ENCODE results near the gene KCNK4.
A peak's percentile ranks its signal among the peaks of the same experiment; 100 is the strongest.
"Not testable (repeated sequence)": the region's sequence is repeated elsewhere in the genome, so short reads cannot be mapped to it uniquely, and the experiment has no call there.

The KCNK4 gene

DNA sequence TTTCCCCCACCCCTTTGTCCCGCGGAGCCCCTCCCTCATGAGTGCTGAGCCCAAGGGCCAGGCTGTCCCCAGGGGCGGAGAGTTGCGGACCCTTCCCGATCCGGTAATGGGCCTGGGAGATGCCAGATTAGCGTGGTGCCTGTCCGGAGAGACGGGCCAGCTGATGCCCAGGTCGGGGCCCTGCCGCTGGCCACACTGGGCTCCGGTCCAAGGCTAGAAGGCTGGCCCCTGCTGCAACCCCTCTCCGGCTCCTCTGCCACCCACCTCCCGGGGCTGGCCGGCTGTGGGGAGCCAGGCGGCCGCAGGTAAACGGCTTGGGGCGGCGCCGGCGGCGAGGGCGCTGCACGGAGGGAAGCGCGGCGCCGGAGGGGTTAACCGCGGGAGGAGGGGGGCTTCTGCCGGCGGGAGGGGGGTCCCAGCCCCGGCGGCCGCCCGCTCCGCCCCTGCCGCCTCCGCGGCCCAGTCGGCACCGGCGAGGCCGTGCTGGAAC, at the start of gene KCNK4:
Gene KCNK4 (plus strand): TSS at position 41 of the 490 bp plus-strand sequence. CDS start 1,717 bp downstream, outside the sequence.
- DNase-seq, result no peak

DNA sequence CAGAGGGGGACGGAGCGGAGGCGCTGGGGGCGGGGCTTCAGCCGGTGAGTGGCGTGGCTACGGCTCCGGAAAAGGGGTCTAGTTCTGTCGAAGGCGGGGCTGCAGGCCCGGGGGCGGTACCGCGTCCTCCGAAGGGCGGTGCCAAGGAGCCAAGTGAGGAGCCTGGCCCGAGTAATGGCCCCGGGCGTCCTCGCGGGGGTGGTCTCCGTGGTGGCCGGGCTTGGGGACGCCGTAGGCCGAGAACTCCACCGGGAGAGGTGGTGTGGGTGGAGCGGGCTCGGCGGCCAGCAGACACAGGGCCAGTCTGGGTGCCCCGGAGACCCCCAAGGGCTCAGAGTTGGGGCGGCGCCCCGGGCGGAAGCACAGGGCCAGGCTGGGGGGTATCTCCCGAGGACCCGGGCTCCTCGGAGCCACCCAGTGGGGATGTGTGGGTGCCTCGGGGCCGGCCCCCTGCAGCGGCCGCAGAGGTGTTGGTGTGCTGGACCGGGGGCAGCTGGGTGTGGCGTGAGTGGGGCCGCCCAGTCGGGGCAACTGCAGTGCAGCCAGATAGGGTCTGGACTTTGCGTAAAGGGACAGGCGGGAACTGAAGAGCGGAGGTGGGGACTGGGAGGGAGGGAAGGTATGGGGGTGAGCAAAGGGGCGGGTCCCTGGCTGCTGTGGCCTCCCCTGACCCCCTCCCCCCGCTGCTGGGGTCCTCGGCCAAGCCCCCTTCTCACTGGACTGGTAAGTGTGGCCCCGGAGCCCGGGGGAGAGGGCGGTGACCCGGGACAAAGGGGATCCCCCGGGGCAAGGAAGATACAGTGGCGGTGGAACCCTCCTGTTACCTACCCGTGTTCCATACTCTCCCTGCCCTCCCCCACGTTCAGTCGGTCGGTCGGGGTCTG, 49.4 kb upstream of the KCNK4 start:
- peak in 1 of 2 donors; percentile 100 for DNase-seq

DNA sequence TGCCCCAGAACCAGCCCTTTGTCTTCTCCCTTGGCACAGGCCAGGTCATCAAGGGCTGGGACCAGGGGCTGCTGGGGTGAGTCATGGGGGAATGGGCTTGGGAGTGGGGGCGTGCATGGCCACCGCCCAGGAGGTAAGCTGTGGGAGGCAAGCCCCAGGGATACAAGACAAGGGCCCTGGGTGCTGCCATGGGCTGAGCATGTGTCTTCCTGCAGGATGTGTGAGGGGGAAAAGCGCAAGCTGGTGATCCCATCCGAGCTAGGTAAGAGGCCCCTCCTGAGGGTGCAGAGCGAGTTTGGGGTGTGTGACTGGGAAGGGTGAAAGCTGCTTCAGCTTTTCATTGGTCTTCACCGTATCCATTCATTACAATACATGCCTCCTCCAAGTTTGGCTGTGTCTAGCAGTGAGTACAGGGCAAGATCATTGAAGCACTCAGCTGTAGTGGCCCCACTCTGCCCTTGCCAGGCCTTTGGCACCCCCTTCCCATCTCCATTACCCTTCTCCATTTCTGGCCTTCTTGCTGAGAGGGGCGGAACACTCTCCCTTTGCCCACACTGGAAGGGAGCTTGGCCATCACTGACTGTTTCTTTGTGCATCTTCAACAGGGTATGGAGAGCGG, 47.8 kb upstream of the KCNK4 start:
- DNase-seq, result no peak

DNA sequence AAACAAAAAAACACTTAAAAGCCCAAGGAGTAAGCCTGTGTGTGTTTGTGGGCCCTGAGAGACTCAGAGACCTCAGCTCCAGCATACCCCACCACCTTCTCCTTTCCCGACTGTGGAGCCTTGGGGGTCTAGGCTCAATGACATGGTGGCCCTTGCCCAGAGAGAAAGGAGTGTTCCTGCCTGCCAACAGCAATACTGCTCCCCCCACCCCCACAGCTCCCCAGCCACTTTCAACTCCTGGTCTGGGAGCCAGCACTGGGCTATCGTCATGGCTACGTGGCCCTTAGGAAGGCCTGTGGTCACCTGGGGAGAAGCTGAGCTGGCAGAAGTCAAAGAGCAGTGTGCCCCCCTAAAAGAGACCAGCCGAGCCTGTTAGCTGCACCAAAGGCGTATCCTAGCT, 47.0 kb upstream of the KCNK4 start:
- no peak for DNase-seq

DNA sequence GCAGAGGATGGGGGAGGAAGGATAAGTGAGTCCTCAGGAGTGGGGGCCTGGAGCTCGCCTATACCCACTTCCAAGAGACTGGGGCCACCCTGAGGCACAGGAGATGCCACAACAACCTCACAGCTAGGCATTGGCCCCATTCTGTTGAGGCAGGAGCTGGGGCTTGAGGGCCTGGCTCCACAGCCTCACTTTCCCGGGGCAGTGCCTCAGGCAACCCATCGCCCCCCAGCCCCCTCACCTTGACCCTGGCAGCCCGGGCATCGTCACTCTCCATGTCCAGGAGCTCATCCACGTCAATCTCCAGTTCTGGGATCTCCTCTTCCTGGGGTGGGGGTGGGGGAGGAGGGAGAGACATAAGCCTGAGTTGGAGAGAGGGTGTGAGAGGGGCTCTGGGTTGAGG, 46.1 kb upstream of the KCNK4 start:
- no peak for DNase-seq

DNA sequence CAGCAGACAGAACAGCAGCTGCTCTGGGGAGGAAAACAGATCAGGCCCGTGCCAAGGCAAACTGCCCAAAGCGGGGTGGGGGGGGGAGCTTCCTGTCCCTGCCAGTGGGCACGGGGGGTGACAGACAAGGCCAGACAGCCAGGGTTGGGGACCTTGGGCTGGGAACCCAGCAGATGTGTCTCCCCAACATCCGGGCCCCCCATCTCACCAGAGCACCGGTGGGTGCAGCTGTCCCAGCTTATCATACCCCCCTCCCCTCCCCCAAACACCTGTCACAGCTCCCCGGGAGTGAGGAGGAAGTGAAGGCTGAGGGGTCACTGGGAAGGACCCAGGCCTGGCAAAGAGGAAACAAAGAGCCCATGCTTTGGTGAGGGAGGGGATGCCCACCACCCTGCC, 45.7 kb upstream of the KCNK4 start:
- peak in 1 of 2 donors; percentile 91 for DNase-seq

DNA sequence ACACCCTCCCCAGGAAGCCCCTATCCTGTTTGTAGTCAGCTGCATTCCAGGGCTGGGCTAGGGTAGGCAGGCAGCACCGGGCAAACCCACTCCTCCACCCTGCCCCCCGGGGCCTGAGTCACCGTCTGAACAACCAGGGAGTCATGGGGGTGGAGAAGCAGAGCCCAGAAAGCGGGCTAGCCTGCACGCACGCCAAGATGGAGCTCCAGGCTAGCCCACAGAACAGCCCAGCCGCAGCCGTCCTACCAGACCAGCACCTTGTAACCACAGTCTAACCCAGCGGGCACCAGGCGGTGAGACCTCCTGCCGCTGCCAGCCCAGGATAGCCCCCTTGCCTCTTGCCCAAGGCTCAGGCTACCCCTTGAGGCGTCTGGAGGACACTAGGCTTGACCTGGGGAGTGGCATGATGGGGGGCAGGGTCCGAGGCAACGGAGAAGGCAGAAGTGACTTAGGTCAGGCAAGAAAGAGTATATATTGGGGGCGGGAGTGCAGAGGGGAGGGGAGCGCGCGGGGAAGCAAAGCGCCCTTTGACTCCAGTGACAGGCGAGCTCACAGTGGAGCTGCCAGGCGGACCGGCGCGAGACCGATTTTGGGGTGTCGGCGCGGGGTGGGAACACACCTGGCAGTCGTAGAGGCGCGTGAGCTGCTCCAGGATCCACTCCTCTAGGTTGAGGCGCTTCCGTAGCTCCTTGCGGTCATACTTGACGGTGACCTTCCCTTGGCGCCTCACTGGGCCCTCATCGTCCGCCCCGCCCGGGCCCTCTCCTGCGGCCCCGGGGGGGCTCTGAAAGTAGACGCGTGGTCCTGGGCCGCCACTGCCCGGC, 45.1 kb upstream of the KCNK4 start:
- peak; percentile 49 to 91 for DNase-seq

DNA sequence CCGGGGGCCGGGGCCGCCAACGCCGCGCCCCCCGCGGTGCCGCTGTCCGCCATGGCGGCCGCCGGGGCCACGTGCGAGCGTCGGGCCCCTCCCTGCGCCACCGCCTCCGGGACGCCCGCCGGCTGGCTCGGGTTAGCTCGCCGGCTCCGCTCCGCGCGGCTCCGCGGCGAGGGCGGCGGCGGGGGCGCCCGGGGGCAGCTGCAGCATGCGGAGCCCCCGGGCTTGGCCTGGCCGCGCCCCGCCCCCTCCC, 44.6 kb upstream of the KCNK4 start:
- DNase-seq, result not testable (repeated sequence)

DNA sequence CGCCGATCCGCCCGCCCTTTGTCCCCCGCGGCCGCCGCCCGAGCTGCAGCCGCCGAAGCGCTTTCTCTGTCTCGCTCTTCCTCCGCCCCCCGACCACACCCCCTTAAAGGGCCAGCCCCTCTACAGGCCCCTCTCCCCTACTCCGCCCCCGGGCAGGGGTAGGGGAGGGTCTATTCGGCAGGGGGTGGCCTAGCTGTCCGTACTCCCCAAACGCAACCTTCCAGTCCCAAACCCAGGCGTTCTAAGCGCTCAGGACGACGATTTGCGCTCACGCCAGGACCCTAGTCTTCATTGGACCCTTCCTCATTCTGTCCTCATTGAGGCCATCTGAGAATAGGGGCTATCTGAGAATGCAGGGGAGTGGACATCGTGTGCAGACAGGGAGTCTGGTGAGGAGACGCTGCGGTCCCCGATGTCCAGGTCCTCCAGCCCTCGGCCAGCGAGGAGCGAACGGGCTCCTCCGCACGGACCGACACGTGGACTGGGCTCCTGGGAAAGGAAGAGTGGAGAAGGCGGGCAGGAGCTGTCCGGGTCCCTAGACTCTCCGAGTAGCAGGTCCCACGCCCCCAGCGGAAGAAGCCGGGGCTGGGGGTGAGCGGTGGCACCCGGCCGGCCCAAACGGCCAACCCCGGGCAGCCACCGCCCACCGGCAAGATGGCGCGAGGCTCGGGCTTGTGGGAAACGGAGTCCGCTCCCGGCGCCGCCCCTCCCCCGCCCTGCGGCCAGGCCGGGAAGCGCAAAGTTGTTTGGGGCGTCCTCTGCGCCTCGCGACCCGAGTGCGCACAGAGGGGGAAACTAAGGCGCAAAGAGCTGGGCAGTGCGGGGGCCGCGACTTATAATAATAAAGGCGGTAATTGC, 44.0 kb upstream of the KCNK4 start, which contains the start of gene PPP1R14B:
Gene PPP1R14B (minus strand): TSS at position 73 of the 858 bp plus-strand sequence. CDS start 270 bp downstream, outside the sequence.
- DNase-seq, result peak; percentile 54 to 66

DNA sequence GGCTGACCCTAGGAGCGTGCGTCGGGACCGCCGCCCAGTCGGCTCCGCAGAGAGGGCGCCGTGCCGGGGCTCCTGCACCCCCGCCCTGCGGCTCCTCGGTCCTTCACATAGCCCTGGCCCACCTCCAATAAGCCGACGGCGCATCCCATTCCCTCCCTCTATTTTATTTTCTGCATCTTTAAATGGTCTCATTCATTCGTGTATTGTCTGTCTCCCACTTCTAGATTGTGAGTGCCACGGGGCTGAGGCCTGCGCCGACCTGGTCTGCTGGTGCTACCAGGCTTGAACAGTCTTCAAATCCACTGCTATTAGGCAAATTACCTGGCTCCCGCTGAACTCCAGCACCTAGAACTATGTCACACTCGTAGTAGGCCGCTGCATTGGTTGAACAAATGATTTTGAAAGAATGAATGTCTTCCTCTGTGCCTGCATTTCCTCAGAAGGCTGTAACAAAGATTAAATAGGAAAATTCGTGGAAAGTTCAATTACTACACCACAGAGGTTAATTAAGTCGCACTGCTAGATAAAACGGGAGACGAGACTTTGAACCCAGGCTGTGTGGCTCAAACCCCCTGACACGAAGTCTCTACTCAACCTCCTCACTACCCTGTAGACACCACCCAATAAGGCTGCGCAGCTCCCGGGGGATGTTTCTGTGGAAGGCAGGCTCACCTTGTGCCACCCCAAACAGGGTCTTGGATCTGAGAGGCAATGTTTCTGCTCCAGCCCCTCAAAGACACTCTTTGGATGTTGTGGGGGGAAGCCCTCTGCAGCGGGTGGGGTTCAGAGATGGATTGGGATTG, 43.2 kb upstream of the KCNK4 start:
- DNase-seq, result no peak

DNA sequence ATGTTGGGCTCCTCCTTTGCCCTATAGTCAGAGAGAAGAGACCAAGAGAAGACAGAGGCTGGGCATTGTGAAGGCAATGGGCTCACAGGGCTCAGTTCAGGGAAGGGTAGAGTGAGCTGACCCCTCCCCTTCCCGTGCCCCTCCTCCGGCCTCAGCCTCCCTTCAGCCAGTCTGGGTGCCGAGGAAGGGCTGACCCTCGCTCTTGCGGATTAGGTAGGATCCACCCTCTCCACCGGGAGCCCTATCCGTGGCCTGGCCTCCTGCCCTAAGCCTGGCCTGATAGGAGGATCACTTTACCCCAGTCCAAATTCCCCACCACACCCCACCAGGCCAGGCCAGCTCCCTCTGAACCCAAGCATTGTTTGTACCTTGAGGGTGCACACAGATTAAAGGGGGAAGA, 42.5 kb upstream of the KCNK4 start:
- no peak for DNase-seq

DNA sequence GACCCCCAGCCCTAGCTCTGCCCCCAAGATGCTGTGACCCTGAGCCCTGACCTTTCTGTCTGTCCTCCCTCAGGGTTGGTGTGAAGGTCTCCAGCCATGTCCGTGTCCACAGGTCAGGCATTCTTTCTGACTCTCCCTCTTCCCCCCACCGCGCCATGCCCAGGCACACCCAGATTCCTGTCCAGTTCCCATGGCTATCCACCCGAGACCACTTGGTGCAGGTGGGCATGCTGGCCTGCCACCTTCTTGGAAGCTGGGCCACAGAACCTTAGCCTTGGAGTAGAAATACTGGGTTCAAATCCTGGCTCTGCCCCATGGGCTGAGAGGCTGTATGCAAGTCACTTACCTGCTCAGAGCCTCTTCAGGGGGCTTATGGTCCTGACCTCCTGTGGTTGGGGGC, 42.1 kb upstream of the KCNK4 start:
- no peak for DNase-seq

DNA sequence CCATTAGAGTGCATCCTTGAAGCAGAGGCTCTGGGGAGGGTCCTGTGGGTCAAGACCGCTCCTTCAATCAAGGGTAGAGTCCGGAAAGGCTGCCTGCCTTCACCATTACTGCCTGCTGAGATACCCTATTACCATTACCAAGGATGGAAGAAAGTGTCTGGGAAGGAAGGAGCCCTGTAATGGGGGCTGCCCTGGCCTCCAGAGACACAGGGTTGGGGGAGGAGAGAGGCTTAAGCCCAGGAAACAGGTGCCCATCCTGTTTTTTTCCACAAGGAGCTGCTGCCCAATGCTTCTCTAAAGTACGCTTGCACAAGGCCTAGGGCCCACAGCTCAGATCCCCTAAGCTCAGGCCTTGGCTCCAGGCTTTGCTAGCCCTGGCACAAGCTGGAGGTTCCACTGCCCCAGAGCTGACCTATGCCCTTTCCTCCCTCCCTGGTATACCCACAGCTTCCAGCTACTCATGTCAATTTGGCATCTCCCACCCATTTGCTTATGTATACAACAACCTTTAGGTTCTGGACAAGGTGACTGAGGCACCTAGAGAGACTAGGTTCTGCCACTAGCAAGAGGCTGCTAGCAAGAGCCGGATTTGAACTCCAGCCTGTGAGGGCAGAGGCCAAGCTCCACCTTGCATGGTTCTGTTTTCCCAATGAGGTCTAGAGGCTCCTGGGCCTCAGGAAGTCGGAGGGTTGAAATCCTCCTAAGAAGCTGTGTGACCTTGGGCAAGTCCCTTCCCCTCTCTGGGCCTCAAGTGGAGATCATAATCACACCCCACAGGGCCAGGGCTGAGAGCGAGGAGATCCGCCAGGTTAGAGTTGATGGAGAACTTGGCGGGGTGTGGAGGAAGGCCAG, 41.3 kb upstream of the KCNK4 start:
- DNase-seq, result no peak

DNA sequence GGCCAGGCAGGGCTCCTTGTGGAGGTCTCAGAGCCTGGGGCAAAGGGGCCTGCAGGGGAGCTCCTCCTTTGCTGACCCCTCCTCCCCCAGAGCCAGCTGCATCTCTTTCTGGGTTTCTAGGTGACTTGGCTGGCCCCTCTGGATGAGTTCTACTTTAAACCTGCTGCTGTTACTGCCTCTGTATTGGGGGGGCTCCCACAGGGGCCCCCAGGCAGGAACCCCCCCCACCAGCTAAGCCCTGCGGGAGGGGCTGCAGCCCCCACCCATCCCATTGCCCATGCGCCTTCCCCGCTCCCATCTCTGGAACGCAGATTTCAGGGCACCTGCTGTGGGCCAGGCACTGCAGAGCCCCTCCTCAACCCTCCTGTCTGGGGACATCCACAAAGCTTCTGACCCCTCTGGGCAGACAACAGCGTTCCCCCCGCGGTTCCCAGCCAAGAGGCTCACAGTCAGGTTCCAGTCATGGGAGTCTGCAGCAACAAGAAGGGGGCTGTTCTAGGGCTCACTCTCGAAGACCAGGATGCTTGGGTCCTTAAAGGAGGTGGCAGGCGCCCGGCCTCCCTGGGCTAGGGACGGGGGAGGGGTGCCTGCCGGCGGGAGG, 40.6 kb upstream of the KCNK4 start:
- no peak for DNase-seq

DNA sequence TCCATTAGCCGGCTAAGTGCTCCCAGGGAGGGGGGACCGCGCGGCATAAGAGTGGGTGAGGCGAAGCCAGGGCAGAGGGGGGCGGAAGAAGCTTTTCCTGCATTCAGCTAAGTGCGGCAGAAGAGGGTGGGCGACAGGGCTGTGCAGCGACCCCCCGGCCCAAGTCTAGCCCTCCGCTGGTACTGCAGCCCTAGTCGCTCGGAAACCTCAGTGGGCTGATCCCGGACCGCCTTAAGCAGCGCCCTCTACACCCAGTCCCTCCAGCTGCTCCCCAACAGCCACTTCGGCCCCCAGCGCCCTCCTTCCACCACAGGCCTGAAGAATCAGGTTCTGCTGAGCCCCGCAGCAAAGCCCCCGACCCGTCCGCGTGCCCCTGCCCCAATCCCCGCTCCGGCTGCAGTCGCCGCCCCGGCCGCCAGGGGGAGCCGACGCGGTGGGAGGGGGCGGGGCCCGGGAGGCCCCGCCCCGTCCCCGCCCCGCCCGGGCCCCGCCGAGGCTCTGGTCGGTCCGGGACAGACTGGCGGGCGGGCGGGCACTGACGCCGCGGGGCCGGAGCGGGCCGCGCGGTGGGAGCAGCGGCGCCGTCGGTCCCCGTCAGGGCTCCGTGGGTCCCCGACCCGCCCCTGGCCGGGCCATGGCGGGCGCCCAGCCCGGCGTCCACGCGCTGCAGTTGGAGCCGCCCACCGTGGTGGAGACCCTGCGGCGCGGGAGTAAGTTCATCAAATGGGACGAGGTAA, 39.9 kb upstream of the KCNK4 start, which contains the start of gene PLCB3:
Gene PLCB3 (plus strand): TSS at position 515 of the 737 bp plus-strand sequence. CDS start 120 bp downstream, at position 635.
- DNase-seq, result peak in 1 of 2 donors; percentile 53

DNA sequence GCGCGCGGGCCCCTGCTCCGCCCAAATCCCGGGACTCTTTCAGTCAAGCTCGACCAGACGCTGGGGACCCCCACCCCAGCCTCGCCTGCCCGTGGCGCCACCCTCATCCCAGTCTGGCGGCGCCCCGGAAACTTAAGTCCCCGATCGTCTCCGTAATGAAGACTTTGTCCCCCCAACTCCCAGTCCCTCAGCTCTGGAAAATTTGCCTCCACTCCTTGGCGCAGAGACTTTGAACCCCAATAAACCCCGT, 39.4 kb upstream of the KCNK4 start:
- DNase-seq, result no peak

DNA sequence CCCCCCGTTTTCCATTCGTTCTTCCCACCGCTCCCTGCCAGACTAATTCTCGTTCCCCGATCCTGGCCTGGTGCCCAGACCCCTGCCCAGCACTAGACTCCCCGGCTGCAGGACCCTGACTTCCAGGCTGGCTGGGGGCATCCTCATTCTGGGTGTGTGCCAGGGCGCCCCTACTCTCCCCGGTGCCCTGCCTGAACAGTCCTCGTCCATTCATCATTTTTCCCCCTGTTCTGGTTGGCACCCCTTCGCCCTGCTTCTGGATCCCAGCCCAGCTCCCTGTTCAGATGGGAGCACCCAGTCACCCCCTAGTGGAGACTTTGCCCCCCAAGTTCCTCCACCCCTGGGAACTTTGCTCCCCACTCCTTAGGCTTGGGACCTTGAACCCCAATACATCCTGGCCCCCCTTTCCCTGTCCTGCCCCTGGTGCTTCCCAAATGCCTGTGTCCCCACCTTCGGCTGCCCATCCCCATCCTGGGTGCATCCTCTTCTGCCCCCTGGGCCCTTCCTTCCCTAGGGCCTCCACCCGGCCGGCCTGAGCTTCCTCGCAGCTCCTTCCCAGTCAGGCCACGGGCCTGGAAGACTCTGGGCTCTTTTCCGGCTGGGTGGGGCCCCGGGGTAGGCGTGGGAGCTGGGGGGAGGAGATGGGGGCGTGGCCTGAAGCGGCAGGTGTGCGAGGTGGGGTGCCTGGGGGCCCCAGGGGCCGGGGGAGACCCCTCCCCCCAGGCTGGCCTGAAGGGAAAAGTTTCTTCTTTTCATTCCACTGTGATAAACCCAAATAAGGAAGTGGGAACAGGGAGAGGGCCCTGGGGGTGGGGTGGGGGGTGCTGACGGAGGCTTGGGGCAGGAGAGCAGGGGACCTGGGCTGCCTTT, 38.9 kb upstream of the KCNK4 start:
- no peak for DNase-seq

DNA sequence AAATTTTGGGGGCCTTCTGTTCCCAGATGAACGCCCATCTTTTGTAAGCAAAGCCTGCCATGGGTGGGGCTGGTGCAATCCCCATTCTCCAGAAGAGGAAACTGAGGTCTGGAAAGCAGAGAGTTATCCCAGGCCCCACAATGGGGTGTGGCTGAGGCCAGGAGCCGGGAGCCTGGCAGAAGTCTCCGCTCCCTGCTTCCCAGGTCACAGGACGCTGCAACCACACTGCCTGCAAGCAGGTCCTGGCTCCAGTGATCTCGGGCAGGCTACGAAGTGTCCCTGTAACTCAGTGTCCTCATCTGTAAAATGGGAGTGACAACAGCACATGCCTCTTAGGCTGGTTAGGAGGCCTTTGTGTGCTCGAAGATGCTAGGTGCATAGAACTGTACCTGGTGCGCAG, 38.1 kb upstream of the KCNK4 start:
- no peak for DNase-seq

DNA sequence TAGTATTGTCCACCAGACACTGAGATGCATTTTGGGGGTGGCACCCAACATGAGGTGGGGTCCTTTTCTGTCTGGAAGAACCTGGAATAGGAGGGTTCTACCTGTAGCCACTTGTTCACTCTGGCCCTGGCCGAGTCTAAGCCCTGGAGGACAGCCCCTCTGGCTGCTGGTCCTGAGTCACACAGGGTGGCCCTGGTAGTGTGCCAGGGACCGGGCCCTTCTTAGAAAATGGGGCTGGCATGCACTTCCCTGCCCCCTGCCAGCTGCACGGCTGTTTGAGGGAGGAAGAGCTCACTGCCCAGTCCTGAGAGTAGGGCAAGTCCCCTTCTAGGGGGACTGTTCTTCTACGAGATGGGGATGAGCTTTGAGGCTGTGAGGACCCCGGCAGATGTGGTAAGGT, 37.6 kb upstream of the KCNK4 start:
- DNase-seq, result no peak

Measured in bone marrow (tissue), 2 donors.